Measurements from ENCODE around the gene RCN1. TPM values are rescaled to one million over a fixed set of nuclear protein-coding genes. Genes with fewer than 3 reads are reported as not detected.

The RCN1 gene
- total and polyA plus RNA-seq, 2 experiments from 2014 or later: 107 to 140 TPM

GRCh38 chr11:32137869-32138268 is 47.0 kb downstream of the RCN1 start:
- Histone ChIP-seq H3K27me3 (ENCODE audit: insufficient read depth) (no peaks in the 10 kb centered on the region), H3F3A (replicated peaks; ENCODE audit: low read depth) (no peaks in the 10 kb centered on the region), H3K4me3 (no peak overlapping the region), H3K27ac (ENCODE audit: low read depth) (no peak overlapping the region), H2AFZ (no peak overlapping the region), H3K9me2 (ENCODE audit: insufficient read depth) (peaks cover 10% of the 10 kb centered on the region), H3K4me2 (no peak overlapping the region), H3K36me3 (ENCODE audit: insufficient read depth) (no peaks in the 10 kb centered on the region), H3K79me2 (replicated peaks; ENCODE audit: insufficient read depth) (no peaks in the 10 kb centered on the region), H3K4me1 (ENCODE audit: insufficient read depth) (no peaks in the 10 kb centered on the region), H4K20me1 (replicated peaks; ENCODE audit: insufficient read depth) (no peaks in the 10 kb centered on the region)
- TF ChIP-seq ZNF462 (CRISPR knock-in tag; IDR thresholded peaks at IDR 0.05): no peak
- no peak for TF ChIP-seq POLR2AphosphoS5 (IDR thresholded peaks at IDR 0.05; ENCODE audit: low read depth)
- TF ChIP-seq ZNF114 (CRISPR knock-in tag; IDR thresholded peaks at IDR 0.05): no peak
- no peak for TF ChIP-seq ETS1 (IDR thresholded peaks at IDR 0.05)
- TF ChIP-seq REST (IDR thresholded peaks at IDR 0.05; ENCODE audit: unreplicated experiment): no peak
- TF ChIP-seq CTCF (conservative IDR thresholded peaks at IDR 0.05; ENCODE audit: low read depth in 2 of 2): no peak
- no peak for TF ChIP-seq EZH2 (IDR thresholded peaks at IDR 0.05; ENCODE audit: low read depth, unreplicated experiment)
- no peak for TF ChIP-seq JUNB (IDR thresholded peaks at IDR 0.05; ENCODE audit: unreplicated experiment)
- no peak for TF ChIP-seq CREB1 (CRISPR knock-in tag; IDR thresholded peaks at IDR 0.05; ENCODE audit: low read depth)
- TF ChIP-seq EZH2phosphoT487 (IDR thresholded peaks at IDR 0.05; ENCODE audit: unreplicated experiment): no peak
- no peaks in the 10 kb centered on the region; the same call in 2 of the 3 replicates for H3K9me3 Mint-ChIP-seq
- no peak overlapping the region for H3K4me3 Mint-ChIP-seq
- DNase-seq (ENCODE audit: low spot score) (no peak), ATAC-seq (no peak)
- H3K36me3 Mint-ChIP-seq (ENCODE audit: low read depth): no peaks in the 10 kb centered on the region
- H3K27ac Mint-ChIP-seq: no peak overlapping the region
- no peaks in the 10 kb centered on the region; the same call in 2 of the 3 replicates for H3K4me1 Mint-ChIP-seq
- no peaks in the 10 kb centered on the region for H3K27me3 Mint-ChIP-seq (ENCODE audit: insufficient read depth, low read depth, poor library complexity)
